Osteoblast (primary cell): ENCODE results near the gene WWTR1. TPM values are rescaled to one million over a fixed set of nuclear protein-coding genes. Genes with fewer than 3 reads are reported as not detected.

Experiments used
- DNase-seq: peaks from one replicate; pipeline ENCODE4 v3.0.0; 2011; ENCODE audit warnings: low spot score, mixed read lengths; ENCODE audit not compliant: insufficient read length; ENCODE audit errors: missing footprints
- H2AFZ ChIP-seq: 2 replicates; pipeline ENCODE4 v1.6.0; 2011; ENCODE audit warnings: mild to moderate bottlenecking, low read length
- H3K27ac ChIP-seq: 2 replicates; pipeline ENCODE4 v1.5.1; 2011; ENCODE audit warnings: mild to moderate bottlenecking, low read depth, low read length, moderate library complexity
- H3K27me3 ChIP-seq: 2 replicates; pipeline ENCODE4 v1.6.0; 2012; ENCODE audit warnings: mild to moderate bottlenecking, control low read depth, inconsistent platforms, low read length, moderate library complexity; ENCODE audit not compliant: insufficient read depth
- H3K36me3 ChIP-seq: 2 replicates; pipeline ENCODE4 v1.5.1; 2011; ENCODE audit warnings: mild to moderate bottlenecking, low read length, control low read depth, moderate library complexity; ENCODE audit not compliant: insufficient read depth
- H3K4me1 ChIP-seq: 2 replicates; pipeline ENCODE4 v1.5.1; 2011; ENCODE audit warnings: mild to moderate bottlenecking, low read length, control low read depth, moderate library complexity; ENCODE audit not compliant: insufficient read depth
- H3K4me2 ChIP-seq: 2 replicates; pipeline ENCODE4 v1.6.0; 2011; ENCODE audit warnings: mild to moderate bottlenecking, low read length; ENCODE audit not compliant: insufficient read depth
- H3K4me3 ChIP-seq: fragments of 200-600 bp; sonication (generic); 3 replicates; pipeline ENCODE4 v1.5.1; 2012; ENCODE audit warnings: mild to moderate bottlenecking, low read length, inconsistent platforms; ENCODE audit not compliant: insufficient read depth
- H3K79me2 ChIP-seq: 2 replicates; pipeline ENCODE4 v1.6.0; 2012; ENCODE audit warnings: mild to moderate bottlenecking, low read length, control low read depth, inconsistent platforms; ENCODE audit not compliant: insufficient read depth
- H3K9me3 ChIP-seq: 2 replicates; pipeline ENCODE4 v1.5.1; 2011; ENCODE audit warnings: low read depth, low read length, control low read depth
- H4K20me1 ChIP-seq: 2 replicates; pipeline ENCODE4 v1.6.0; 2012; ENCODE audit warnings: mild to moderate bottlenecking, low read length, control low read depth; ENCODE audit not compliant: insufficient read depth
- CTCF ChIP-seq: IDR thresholded peaks from 2 replicates; pipeline ENCODE4 v1.5.1; 2011; ENCODE audit warnings: mild to moderate bottlenecking, low read depth, low read length, moderate library complexity; ENCODE audit errors: extremely low read depth
- total RNA-seq: library from RNA; depleted of rRNA; stranded (reverse); fragments of >200 nt; gene quantifications from 2 replicates; pipeline ENCODE4 v1.2.3, GENCODE V29; 2012

The WWTR1 gene
- total RNA-seq, 1 donor = 84.7 TPM

GRCh38 chr3:149686996-149687395 lies 29.2 kb upstream of the WWTR1 start:
- no peak for DNase-seq
- H3K4me1 ChIP-seq = no peaks in the 10 kb centered on the region
- no peaks in the 10 kb centered on the region for H3K79me2 ChIP-seq
- H3K36me3 ChIP-seq = no peaks in the 10 kb centered on the region
- no peak overlapping the region for H2AFZ ChIP-seq
- no peak overlapping the region for H3K4me3 ChIP-seq
- H3K27me3 ChIP-seq = no peaks in the 10 kb centered on the region
- no peaks in the 10 kb centered on the region for H4K20me1 ChIP-seq
- H3K27ac ChIP-seq = no peak overlapping the region
- H3K9me3 ChIP-seq = no peaks in the 10 kb centered on the region
- no peak overlapping the region for H3K4me2 ChIP-seq
- no peak for TF ChIP-seq CTCF

GRCh38 chr3:149678351-149678950 lies 20.6 kb upstream of the WWTR1 start:
- Histone ChIP-seq H3K4me1 (no peaks in the 10 kb centered on the region), H3K27me3 (no peaks in the 10 kb centered on the region), H3K36me3 (no peaks in the 10 kb centered on the region), H2AFZ (no peak overlapping the region), H3K9me3 (no peaks in the 10 kb centered on the region), H3K27ac (no peak overlapping the region), H3K4me2 (no peak overlapping the region), H3K79me2 (no peaks in the 10 kb centered on the region), H4K20me1 (no peaks in the 10 kb centered on the region), H3K4me3 (no peak overlapping the region)
- TF ChIP-seq CTCF = no peak
- DNase-seq = no peak

- Histone ChIP-seq H2AFZ (no peak overlapping the region), H3K4me2 (no peak overlapping the region), H4K20me1 (no peaks in the 10 kb centered on the region)
Measured at GRCh38 chr3:149673393-149673792, 15.6 kb upstream of the WWTR1 start.

More at GRCh38 chr3:149673393-149673792, 15.6 kb upstream of the WWTR1 start:
- TF ChIP-seq CTCF = no peak
- Histone ChIP-seq H3K4me3 (no peak overlapping the region), H3K9me3 (no peaks in the 10 kb centered on the region), H3K27ac (no peak overlapping the region), H3K4me1 (no peaks in the 10 kb centered on the region), H3K27me3 (no peaks in the 10 kb centered on the region), H3K79me2 (no peaks in the 10 kb centered on the region), H3K36me3 (no peaks in the 10 kb centered on the region)
- DNase-seq = no peak
